ENCODE data around the gene ZNF883. TPM values are rescaled to one million over a fixed set of nuclear protein-coding genes. Genes with fewer than 3 reads are reported as not detected.

ZNF883 gene
- total and polyA plus RNA-seq, 2 donors, result 1.6 to 2.0 TPM

DNA sequence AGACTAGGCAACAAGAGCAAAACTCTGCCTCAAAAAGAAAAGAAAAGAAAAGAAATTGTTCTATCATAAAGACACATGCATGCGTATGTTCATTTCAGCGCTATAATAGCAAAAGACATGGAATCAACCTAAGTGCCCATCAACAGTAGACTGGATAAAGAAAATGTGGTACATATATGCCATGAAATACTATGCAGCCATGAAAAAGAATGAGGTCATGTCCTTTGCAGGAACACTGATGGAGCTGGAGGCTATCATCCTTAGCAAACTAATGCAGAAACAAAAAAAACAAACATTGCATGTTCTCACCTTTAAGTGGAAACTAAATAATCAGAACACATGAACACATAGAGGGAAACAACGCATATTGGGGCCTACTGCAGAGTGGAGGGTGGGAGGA lies 6.3 kb upstream of the ZNF883 start:
- Histone ChIP-seq H3K36me3 (ENCODE audit: control insufficient read depth in 2 of 2, insufficient read depth in 2 of 2, low read length in 1 of 2) (no peaks in the 10 kb centered on the region), H3K27me3 (ENCODE audit: control insufficient read depth in 2 of 2, insufficient read depth in 1 of 2, low read length in 1 of 2) (no peaks in the 10 kb centered on the region), H3K27ac (ENCODE audit: low read depth in 1 of 2, low read length in 1 of 2) (no peak overlapping the region), H3K9me3 (ENCODE audit: control insufficient read depth in 2 of 2, insufficient read depth in 1 of 2, low read length in 1 of 2) (no peaks in the 10 kb centered on the region), H3K4me3 (ENCODE audit: low read length in 2 of 2) (no peak overlapping the region), H3K4me1 (ENCODE audit: control insufficient read depth in 2 of 2, insufficient read depth in 2 of 2, low read length in 2 of 2) (no peaks in the 10 kb centered on the region)
- 97% methylated on average over 3 of the region's 3 CpGs for WGBS
- DNase-seq (ENCODE audit: low read depth in 6 of 9, low spot score in 9 of 9), result no peak

DNA sequence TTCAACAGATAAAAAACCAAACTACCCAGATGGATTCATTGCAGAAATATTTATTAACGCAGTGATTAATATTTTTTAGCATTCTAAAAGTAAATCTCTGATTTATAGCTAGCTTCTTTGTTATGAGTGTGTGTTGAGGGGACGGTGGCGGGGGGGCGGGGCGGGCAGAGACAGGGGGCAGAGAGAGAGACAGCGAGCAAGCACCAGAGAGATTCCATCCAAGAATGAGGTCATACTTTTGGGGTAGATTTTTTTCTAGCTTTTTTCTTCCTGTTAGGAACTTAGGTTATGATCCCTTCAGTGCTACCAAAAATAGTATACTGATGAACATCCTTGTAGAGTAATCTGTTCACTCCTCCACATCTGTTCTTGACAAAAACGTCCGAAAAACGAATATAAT lies 500 bp upstream of the ZNF883 start:
- WGBS, result 55% methylated on average over 9 of the region's 9 CpGs

DNA sequence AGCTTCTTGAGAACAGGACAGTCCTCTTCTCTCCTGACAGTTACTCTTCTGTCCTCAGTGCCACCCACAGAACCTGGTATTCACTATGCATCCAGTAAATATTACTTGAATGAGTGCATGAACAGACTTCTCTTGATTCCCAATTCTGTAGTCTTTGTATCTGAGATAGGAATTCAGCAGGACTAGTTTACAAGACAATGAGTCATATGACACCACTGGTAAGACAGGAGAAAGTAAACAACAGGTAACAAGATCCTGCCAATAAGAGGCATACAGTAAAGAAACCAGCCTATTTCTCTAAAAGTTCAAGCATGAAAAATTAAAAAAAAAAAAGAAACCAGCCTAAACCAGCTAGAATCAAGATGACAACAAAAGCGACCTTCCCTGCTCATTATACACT lies 6.2 kb downstream of the ZNF883 start:
- peaks cover 1 to 3% of the 10 kb centered on the region in 2 donors for H3K9me3 ChIP-seq (ENCODE audit: control insufficient read depth in 2 of 2, insufficient read depth in 1 of 2, low read length in 1 of 2)

More for the DNA sequence above, 500 bp upstream of the ZNF883 start:
- peaks cover 0 to 4% of the 10 kb centered on the region in 2 donors for H3K27me3 ChIP-seq (ENCODE audit: control insufficient read depth in 2 of 2, insufficient read depth in 1 of 2, low read length in 1 of 2)
- DNase-seq (ENCODE audit: low read depth in 6 of 9, low spot score in 9 of 9), result no peak
- H3K27ac ChIP-seq (ENCODE audit: low read depth in 1 of 2, low read length in 1 of 2), result no peak overlapping the region
- peaks cover 1 to 6% of the 10 kb centered on the region in 2 donors for H3K9me3 ChIP-seq (ENCODE audit: control insufficient read depth in 2 of 2, insufficient read depth in 1 of 2, low read length in 1 of 2)
- no peaks in the 10 kb centered on the region for H3K4me1 ChIP-seq (ENCODE audit: control insufficient read depth in 2 of 2, insufficient read depth in 2 of 2, low read length in 2 of 2)
- H3K36me3 ChIP-seq (ENCODE audit: control insufficient read depth in 2 of 2, insufficient read depth in 2 of 2, low read length in 1 of 2), result no peaks in the 10 kb centered on the region
- H3K4me3 ChIP-seq (ENCODE audit: low read length in 2 of 2), result peak overlapping the region in 1 of 2 donors; percentile 33

GRCh38 chr9:112997236-112997941 lies 14.6 kb downstream of the ZNF883 start:
- H3K9me3 ChIP-seq (ENCODE audit: control insufficient read depth in 2 of 2, insufficient read depth in 1 of 2, low read length in 1 of 2), result peaks cover 5 to 11% of the 10 kb centered on the region in 2 donors
- no peaks in the 10 kb centered on the region for H3K4me1 ChIP-seq (ENCODE audit: control insufficient read depth in 2 of 2, insufficient read depth in 2 of 2, low read length in 2 of 2)
- H3K27me3 ChIP-seq (ENCODE audit: control insufficient read depth in 2 of 2, insufficient read depth in 1 of 2, low read length in 1 of 2), result no peaks in the 10 kb centered on the region
- 96% methylated on average over 8 of the region's 8 CpGs for WGBS
- no peak for DNase-seq (ENCODE audit: low read depth in 6 of 9, low spot score in 9 of 9)
- H3K36me3 ChIP-seq (ENCODE audit: control insufficient read depth in 2 of 2, insufficient read depth in 2 of 2, low read length in 1 of 2), result no peaks in the 10 kb centered on the region
- no peak overlapping the region for H3K4me3 ChIP-seq (ENCODE audit: low read length in 2 of 2)
- no peak overlapping the region for H3K27ac ChIP-seq (ENCODE audit: low read depth in 1 of 2, low read length in 1 of 2)

More for the DNA sequence above, 6.2 kb downstream of the ZNF883 start:
- Histone ChIP-seq H3K27me3 (ENCODE audit: control insufficient read depth in 2 of 2, insufficient read depth in 1 of 2, low read length in 1 of 2) (no peaks in the 10 kb centered on the region), H3K27ac (ENCODE audit: low read depth in 1 of 2, low read length in 1 of 2) (no peak overlapping the region), H3K4me3 (ENCODE audit: low read length in 2 of 2) (no peak overlapping the region), H3K36me3 (ENCODE audit: control insufficient read depth in 2 of 2, insufficient read depth in 2 of 2, low read length in 1 of 2) (no peaks in the 10 kb centered on the region), H3K4me1 (ENCODE audit: control insufficient read depth in 2 of 2, insufficient read depth in 2 of 2, low read length in 2 of 2) (no peaks in the 10 kb centered on the region)
- no peak for DNase-seq (ENCODE audit: low read depth in 6 of 9, low spot score in 9 of 9)
- 68% methylated on average over 1 of the region's 1 CpG for WGBS

DNA sequence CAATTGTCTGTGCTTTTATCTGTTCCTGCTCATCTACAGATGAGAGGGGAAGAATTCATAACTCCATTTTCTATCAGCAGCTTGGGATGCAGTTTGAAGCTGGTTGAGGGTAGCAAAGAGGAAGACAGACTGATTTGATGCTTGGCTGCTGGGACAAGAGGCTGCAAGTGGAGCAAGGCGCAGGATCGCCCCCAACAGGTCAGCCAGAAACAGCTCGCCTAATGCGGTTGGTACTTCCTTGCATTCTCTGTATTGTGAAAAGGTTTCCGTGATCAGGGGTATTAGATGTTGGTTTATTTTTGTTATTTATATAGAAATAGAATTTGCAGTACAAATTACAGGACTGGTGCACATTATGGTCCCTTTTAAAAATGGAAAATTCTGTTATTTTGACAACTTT lies 40.6 kb downstream of the ZNF883 start:
- peak in 2 of 9 donors; percentile 1 to 7 for DNase-seq (ENCODE audit: low read depth in 6 of 9, low spot score in 9 of 9)
- no peak overlapping the region for H3K4me3 ChIP-seq (ENCODE audit: low read length in 2 of 2)

DNA sequence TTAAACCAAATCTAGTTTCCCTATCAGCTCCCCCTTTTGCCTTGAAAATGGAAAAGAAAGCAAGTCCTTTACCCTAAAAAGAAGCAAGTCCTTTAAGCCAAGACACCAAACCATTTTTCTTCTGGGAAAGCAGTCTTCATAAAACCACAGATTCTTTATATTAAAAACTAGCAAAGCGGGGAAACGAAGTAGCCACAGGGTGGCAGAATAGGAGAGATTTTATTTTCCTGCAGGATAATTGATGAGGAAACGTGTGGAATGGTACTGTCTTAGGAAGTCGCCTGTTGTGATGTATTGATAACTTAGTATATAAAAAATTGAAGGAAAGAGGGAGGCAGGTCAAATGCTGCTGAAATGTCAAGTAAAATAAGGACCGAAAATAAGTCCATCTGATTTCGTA lies 41.1 kb downstream of the ZNF883 start:
- no peaks in the 10 kb centered on the region for H3K27me3 ChIP-seq (ENCODE audit: control insufficient read depth in 2 of 2, insufficient read depth in 1 of 2, low read length in 1 of 2)
- no peak for DNase-seq (ENCODE audit: low read depth in 6 of 9, low spot score in 9 of 9)
- H3K27ac ChIP-seq (ENCODE audit: low read depth in 1 of 2, low read length in 1 of 2), result no peak overlapping the region
- 93% methylated on average over 6 of the region's 6 CpGs for WGBS
- no peaks in the 10 kb centered on the region for H3K4me1 ChIP-seq (ENCODE audit: control insufficient read depth in 2 of 2, insufficient read depth in 2 of 2, low read length in 2 of 2)
- no peaks in the 10 kb centered on the region for H3K9me3 ChIP-seq (ENCODE audit: control insufficient read depth in 2 of 2, insufficient read depth in 1 of 2, low read length in 1 of 2)
- H3K36me3 ChIP-seq (ENCODE audit: control insufficient read depth in 2 of 2, insufficient read depth in 2 of 2, low read length in 1 of 2), result no peaks in the 10 kb centered on the region
- H3K4me3 ChIP-seq (ENCODE audit: low read length in 2 of 2), result no peak overlapping the region

More for the DNA sequence above, 40.6 kb downstream of the ZNF883 start:
- Histone ChIP-seq H3K27me3 (ENCODE audit: control insufficient read depth in 2 of 2, insufficient read depth in 1 of 2, low read length in 1 of 2) (no peaks in the 10 kb centered on the region), H3K4me1 (ENCODE audit: control insufficient read depth in 2 of 2, insufficient read depth in 2 of 2, low read length in 2 of 2) (no peaks in the 10 kb centered on the region), H3K9me3 (ENCODE audit: control insufficient read depth in 2 of 2, insufficient read depth in 1 of 2, low read length in 1 of 2) (no peaks in the 10 kb centered on the region), H3K27ac (ENCODE audit: low read depth in 1 of 2, low read length in 1 of 2) (no peak overlapping the region), H3K36me3 (ENCODE audit: control insufficient read depth in 2 of 2, insufficient read depth in 2 of 2, low read length in 1 of 2) (no peaks in the 10 kb centered on the region)
- WGBS, result 46% methylated on average over 5 of the region's 5 CpGs

DNA sequence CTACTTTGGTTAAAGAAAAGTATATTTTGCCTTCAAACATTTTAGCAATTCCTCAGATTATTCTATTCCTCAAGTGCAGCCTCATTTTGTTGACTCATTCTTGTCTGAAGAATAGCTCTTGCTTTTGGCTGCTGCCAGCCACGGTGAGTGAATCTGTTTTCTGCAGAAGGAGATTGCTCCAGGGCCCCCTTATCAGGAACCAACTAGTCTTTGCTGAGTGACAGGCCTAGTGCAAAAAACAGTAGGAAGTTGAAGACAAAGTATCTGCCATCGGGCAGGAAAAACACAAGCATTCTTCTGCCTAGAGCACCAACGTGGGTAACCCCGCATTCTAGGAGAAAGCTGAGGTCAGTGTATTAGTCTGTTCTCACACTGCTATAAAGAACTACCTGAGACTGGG lies 42.3 kb downstream of the ZNF883 start:
- Histone ChIP-seq H3K4me1 (ENCODE audit: control insufficient read depth in 2 of 2, insufficient read depth in 2 of 2, low read length in 2 of 2) (no peaks in the 10 kb centered on the region), H3K27ac (ENCODE audit: low read depth in 1 of 2, low read length in 1 of 2) (no peak overlapping the region), H3K4me3 (ENCODE audit: low read length in 2 of 2) (no peak overlapping the region), H3K36me3 (ENCODE audit: control insufficient read depth in 2 of 2, insufficient read depth in 2 of 2, low read length in 1 of 2) (no peaks in the 10 kb centered on the region), H3K9me3 (ENCODE audit: control insufficient read depth in 2 of 2, insufficient read depth in 1 of 2, low read length in 1 of 2) (no peaks in the 10 kb centered on the region), H3K27me3 (ENCODE audit: control insufficient read depth in 2 of 2, insufficient read depth in 1 of 2, low read length in 1 of 2) (no peaks in the 10 kb centered on the region)
- no peak for DNase-seq (ENCODE audit: low read depth in 6 of 9, low spot score in 9 of 9)
- 26% methylated on average over 4 of the region's 4 CpGs for WGBS

DNA sequence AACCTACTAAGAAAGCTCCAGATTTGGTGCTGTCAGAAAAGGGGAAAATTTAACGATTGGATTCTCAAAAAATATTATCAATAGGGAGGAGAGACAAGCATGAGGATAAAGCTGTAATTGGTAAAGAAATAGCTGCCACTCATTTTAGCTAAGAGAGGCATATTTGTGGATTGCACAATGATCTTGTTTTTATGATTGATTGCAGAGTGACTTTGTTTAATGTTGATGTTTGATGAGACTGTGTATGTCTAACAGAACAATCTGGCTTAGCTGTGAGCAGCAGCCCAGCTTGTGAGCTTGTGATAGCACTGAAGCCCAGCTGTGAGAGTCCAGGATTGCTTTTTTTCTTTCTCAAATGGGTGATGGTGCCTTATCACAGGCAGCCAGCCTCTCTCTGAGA lies 56.4 kb downstream of the ZNF883 start:
- no peaks in the 10 kb centered on the region for H3K36me3 ChIP-seq (ENCODE audit: control insufficient read depth in 2 of 2, insufficient read depth in 2 of 2, low read length in 1 of 2)
- no peaks in the 10 kb centered on the region for H3K9me3 ChIP-seq (ENCODE audit: control insufficient read depth in 2 of 2, insufficient read depth in 1 of 2, low read length in 1 of 2)
- H3K4me1 ChIP-seq (ENCODE audit: control insufficient read depth in 2 of 2, insufficient read depth in 2 of 2, low read length in 2 of 2), result no peaks in the 10 kb centered on the region
- no peak overlapping the region for H3K4me3 ChIP-seq (ENCODE audit: low read length in 2 of 2)
- no peak overlapping the region for H3K27ac ChIP-seq (ENCODE audit: low read depth in 1 of 2, low read length in 1 of 2)
- DNase-seq (ENCODE audit: low read depth in 6 of 9, low spot score in 9 of 9), result no peak
- no peaks in the 10 kb centered on the region for H3K27me3 ChIP-seq (ENCODE audit: control insufficient read depth in 2 of 2, insufficient read depth in 1 of 2, low read length in 1 of 2)
- WGBS, result 81% methylated on average over 1 of the region's 1 CpG

GRCh38 chr9:112945620-112946208 lies 66.3 kb downstream of the ZNF883 start:
- Histone ChIP-seq H3K9me3 (ENCODE audit: control insufficient read depth in 2 of 2, insufficient read depth in 1 of 2, low read length in 1 of 2) (peaks cover 0 to 4% of the 10 kb centered on the region in 2 donors), H3K27me3 (ENCODE audit: control insufficient read depth in 2 of 2, insufficient read depth in 1 of 2, low read length in 1 of 2) (peaks cover 0 to 3% of the 10 kb centered on the region in 2 donors), H3K4me1 (ENCODE audit: control insufficient read depth in 2 of 2, insufficient read depth in 2 of 2, low read length in 2 of 2) (no peaks in the 10 kb centered on the region), H3K27ac (ENCODE audit: low read depth in 1 of 2, low read length in 1 of 2) (no peak overlapping the region), H3K4me3 (ENCODE audit: low read length in 2 of 2) (no peak overlapping the region), H3K36me3 (ENCODE audit: control insufficient read depth in 2 of 2, insufficient read depth in 2 of 2, low read length in 1 of 2) (no peaks in the 10 kb centered on the region)
- no peak for DNase-seq (ENCODE audit: low read depth in 6 of 9, low spot score in 9 of 9)
- WGBS, result 53% methylated on average over 25 of the region's 25 CpGs

Measured in thymus (tissue), 11 donors.